Neural cell (in vitro differentiated cells): Measurements from ENCODE around the gene RPS13. TPM values are rescaled to one million over a fixed set of nuclear protein-coding genes. Genes with fewer than 3 reads are reported as not detected.

Source experiments
- polyA plus RNA-seq: library from polyadenylated mRNA; depleted of rRNA; stranded (reverse); fragments of >200 nt; gene quantifications from 2 replicates; pipeline ENCODE4 v1.2.3, GENCODE V29; 2014
- small RNA-seq, 3 experiments: library from RNA; depleted of rRNA; stranded (forward); fragments of <200 nt; gene quantifications; one replicate each; pipeline ENCODE3, GENCODE V24; 2012

The RPS13 gene
- polyA plus RNA-seq, 1 donor from 2014 or later: 1,561 TPM

Small RNA genes within 50 kb of the gene (small RNA-seq; reads per million reads assigned to genes)
- gene RNU6-593P: 0 to 0.24 (median 0.06) reads per million in 3 experiments
- 325 to 490 (median 413) reads per million in 3 experiments for gene SNORD14A
- 0 reads per million in 3 experiments for gene SNORD14B

Other genes starting within 250 kb of the RPS13 start
- gene PLEKHA7, start 63.3 kb downstream of the RPS13 start, polyA plus RNA-seq: 45.7 and 60.7 TPM in 2 replicates
- 24.9 and 27.2 TPM in 2 replicates for gene PIK3C2A, start 130.3 kb upstream of the RPS13 start, polyA plus RNA-seq
- 108 and 120 TPM in 2 replicates for gene NUCB2, start 199.1 kb upstream of the RPS13 start, polyA plus RNA-seq